ENCODE data around the gene TMEM151B. TPM values are rescaled to one million over a fixed set of nuclear protein-coding genes. Genes with fewer than 3 reads are reported as not detected.

TMEM151B gene
- total RNA-seq, 2 donors from 2014 or later, result 0.22 to 0.51 TPM

DNA sequence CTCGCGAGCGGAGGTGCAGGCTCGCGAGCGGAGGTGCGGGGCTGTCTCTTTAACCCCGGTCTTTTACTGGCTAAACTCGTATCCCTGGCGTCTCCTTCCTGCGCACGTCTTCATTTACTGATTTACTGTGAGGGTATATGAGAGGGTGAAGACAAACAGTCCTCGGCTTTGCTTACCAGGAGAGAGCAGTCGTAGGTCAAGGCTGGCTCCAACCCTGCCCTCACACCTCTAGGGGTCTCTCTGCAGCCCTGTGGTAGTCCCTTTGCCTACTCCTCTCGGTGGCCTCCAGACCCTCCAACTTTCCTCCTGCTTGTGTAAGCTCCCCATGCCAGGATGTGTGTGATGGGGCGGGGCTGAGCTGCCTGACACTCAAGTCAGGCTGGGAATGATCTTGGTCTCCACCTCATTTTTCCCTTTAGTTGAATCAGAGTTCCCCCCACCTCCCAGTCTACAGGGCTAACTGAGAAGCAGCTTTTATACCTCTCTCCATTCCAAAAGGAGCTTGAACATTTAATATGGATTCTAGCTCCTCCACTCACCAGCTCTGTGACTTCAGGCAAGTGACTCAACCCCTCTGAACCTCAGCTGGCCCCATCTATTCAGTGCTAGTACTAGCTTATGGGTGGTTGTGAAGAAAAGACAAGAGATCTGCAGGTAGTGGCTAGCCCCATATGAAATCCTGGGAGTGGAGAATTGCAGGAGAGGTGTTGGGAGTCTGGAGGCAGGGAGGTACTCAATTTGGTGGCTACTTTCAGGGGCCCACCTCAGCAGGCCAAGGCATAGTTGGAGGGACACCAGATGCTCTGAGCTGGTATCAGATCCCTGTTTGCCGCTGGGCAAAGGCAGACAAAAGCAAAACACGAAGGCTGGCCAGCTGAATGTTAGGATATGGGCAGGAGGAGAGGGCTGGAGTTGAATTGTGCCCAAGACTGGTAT lies 46.0 kb upstream of the TMEM151B start:
- H3K9me3 Mint-ChIP-seq, result no peaks in the 10 kb centered on the region
- DNase-seq, result no peak
- TF ChIP-seq, protein P1, sequence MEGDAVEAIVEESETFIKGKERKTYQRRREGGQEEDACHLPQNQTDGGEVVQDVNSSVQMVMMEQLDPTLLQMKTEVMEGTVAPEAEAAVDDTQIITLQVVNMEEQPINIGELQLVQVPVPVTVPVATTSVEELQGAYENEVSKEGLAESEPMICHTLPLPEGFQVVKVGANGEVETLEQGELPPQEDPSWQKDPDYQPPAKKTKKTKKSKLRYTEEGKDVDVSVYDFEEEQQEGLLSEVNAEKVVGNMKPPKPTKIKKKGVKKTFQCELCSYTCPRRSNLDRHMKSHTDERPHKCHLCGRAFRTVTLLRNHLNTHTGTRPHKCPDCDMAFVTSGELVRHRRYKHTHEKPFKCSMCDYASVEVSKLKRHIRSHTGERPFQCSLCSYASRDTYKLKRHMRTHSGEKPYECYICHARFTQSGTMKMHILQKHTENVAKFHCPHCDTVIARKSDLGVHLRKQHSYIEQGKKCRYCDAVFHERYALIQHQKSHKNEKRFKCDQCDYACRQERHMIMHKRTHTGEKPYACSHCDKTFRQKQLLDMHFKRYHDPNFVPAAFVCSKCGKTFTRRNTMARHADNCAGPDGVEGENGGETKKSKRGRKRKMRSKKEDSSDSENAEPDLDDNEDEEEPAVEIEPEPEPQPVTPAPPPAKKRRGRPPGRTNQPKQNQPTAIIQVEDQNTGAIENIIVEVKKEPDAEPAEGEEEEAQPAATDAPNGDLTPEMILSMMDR (conservative IDR thresholded peaks at IDR 0.05), result peak; percentile 24
- no peaks in the 10 kb centered on the region for H3K27me3 ChIP-seq (ENCODE audit: control insufficient read depth, insufficient read depth, low read length, poor library complexity, severe bottlenecking)
- H3K9ac ChIP-seq (ENCODE audit: extremely low read depth, low read length, poor library complexity, severe bottlenecking), result peak overlapping the region; percentile 34
- peaks cover 10% of the 10 kb centered on the region for H3K4me1 ChIP-seq (ENCODE audit: control insufficient read depth, insufficient read depth, low read length)
- H3K4me1 Mint-ChIP-seq, result peaks cover 40% of the 10 kb centered on the region
- H3K27me3 Mint-ChIP-seq (ENCODE audit: insufficient read depth), result no peaks in the 10 kb centered on the region
- no peaks in the 10 kb centered on the region for H3K36me3 ChIP-seq (ENCODE audit: control insufficient read depth, insufficient read depth, low read length)
- H3K27ac Mint-ChIP-seq, result peak overlapping the region; percentile 56
- H3K36me3 Mint-ChIP-seq (ENCODE audit: low read depth), result peaks cover 10% of the 10 kb centered on the region
- H3K4me3 ChIP-seq (ENCODE audit: low read length), result peak overlapping the region; percentile 87
- 8 to 33% methylated on average over 6 to 18 of the region's 18 CpGs for WGBS, 2 experiments (ENCODE audit: insufficient coverage in 1 of 2, insufficient read length in 1 of 2)
- no peak overlapping the region for H3K27ac ChIP-seq (ENCODE audit: low read depth, low read length)
- H3K9me3 ChIP-seq (ENCODE audit: control insufficient read depth, low read length), result no peaks in the 10 kb centered on the region
- H3K4me3 Mint-ChIP-seq, result peak overlapping the region; percentile 76

DNA sequence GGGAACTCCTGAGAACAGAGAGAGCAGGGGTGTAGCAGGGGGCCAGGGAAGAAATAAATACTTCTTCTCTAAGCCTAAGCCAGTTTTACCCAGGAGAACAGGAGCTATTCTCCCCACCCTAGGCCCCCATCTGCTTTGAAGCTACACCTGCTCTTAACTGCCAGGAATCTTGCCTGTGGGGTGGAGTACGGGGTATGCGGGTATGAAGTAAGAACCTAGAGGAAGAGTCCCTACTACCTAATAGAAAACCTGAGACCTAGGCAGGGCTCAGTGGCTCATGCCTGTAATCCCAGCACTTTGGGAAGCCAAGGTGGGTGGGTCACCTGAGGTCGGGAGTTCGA lies 45.3 kb upstream of the TMEM151B start:
- no peak overlapping the region for H3K9ac ChIP-seq (ENCODE audit: extremely low read depth, low read length, poor library complexity, severe bottlenecking)
- DNase-seq, result no peak
- H3K27ac Mint-ChIP-seq, result no peak overlapping the region
- H3K27ac ChIP-seq (ENCODE audit: low read depth, low read length), result no peak overlapping the region
- H3K9me3 Mint-ChIP-seq, result no peaks in the 10 kb centered on the region
- peak overlapping the region; percentile 76 for H3K4me3 Mint-ChIP-seq
- TF ChIP-seq, protein P1 (conservative IDR thresholded peaks at IDR 0.05), result no peak
- H3K27me3 ChIP-seq (ENCODE audit: control insufficient read depth, insufficient read depth, low read length, poor library complexity, severe bottlenecking), result no peaks in the 10 kb centered on the region
- no peaks in the 10 kb centered on the region for H3K9me3 ChIP-seq (ENCODE audit: control insufficient read depth, low read length)
- H3K36me3 Mint-ChIP-seq (ENCODE audit: low read depth), result peaks cover 15% of the 10 kb centered on the region
- H3K27me3 Mint-ChIP-seq (ENCODE audit: insufficient read depth), result no peaks in the 10 kb centered on the region
- H3K4me3 ChIP-seq (ENCODE audit: low read length), result peak overlapping the region; percentile 87
- no peaks in the 10 kb centered on the region for H3K36me3 ChIP-seq (ENCODE audit: control insufficient read depth, insufficient read depth, low read length)
- peaks cover 10% of the 10 kb centered on the region for H3K4me1 ChIP-seq (ENCODE audit: control insufficient read depth, insufficient read depth, low read length)
- peaks cover 40% of the 10 kb centered on the region for H3K4me1 Mint-ChIP-seq
- 94% methylated on average over 4 of the region's 4 CpGs; no CpG with 5 or more reads in 1 of the 2 experiments for WGBS, 2 experiments (ENCODE audit: insufficient coverage in 1 of 2, insufficient read length in 1 of 2)

DNA sequence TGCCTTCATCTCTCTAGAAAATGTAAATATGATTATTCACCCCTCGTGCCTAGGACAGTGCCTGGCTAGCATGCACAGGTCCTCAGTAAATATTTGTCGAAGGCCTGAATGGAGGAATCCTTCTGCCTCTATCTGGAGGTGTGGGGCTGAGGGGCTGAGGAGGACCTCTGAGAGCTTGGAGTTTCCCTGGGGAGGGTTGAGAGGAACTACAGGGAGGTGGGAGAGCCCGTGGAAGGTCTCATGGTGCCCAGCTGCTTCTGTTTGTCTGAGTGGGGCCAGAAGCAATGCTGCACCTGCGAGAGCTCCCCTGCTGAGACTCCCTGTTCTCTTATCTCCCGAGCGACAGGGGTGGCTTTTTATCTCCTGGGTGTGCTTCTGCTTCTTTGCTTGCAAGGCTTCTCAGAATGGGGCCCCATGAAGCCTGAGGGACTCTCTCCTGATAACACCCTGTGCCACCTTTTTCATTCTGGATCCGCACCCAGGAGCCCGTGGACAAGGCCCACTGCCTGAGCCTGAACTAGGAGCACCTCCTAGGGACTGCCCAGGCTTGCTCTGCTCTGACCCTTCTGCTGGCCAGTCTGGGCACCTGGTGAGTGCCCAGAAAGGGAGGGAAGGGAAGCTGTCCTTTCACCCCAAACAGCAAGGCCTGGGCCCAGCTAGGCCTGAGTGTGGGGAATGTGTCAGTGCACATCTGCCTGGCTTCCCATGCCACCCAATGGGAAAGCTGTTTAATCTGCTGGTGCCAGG lies 44.5 kb upstream of the TMEM151B start:
- Mint-ChIP-seq H3K4me3 (peak overlapping the region; percentile 76), H3K27ac (no peak overlapping the region), H3K36me3 (ENCODE audit: low read depth) (peaks cover 19% of the 10 kb centered on the region), H3K9me3 (no peaks in the 10 kb centered on the region), H3K4me1 (peaks cover 40% of the 10 kb centered on the region), H3K27me3 (ENCODE audit: insufficient read depth) (no peaks in the 10 kb centered on the region)
- H3K4me3 ChIP-seq (ENCODE audit: low read length), result no peak overlapping the region
- no peak overlapping the region for H3K9ac ChIP-seq (ENCODE audit: extremely low read depth, low read length, poor library complexity, severe bottlenecking)
- 75 to 79% methylated on average over 5 to 8 of the region's 8 CpGs for WGBS, 2 experiments (ENCODE audit: insufficient coverage in 1 of 2, insufficient read length in 1 of 2)
- TF ChIP-seq, protein P1 (conservative IDR thresholded peaks at IDR 0.05), result no peak
- no peaks in the 10 kb centered on the region for H3K27me3 ChIP-seq (ENCODE audit: control insufficient read depth, insufficient read depth, low read length, poor library complexity, severe bottlenecking)
- peaks cover 1% of the 10 kb centered on the region for H3K36me3 ChIP-seq (ENCODE audit: control insufficient read depth, insufficient read depth, low read length)
- no peaks in the 10 kb centered on the region for H3K9me3 ChIP-seq (ENCODE audit: control insufficient read depth, low read length)
- DNase-seq, result peak; percentile 49
- no peak overlapping the region for H3K27ac ChIP-seq (ENCODE audit: low read depth, low read length)
- peaks cover 14% of the 10 kb centered on the region for H3K4me1 ChIP-seq (ENCODE audit: control insufficient read depth, insufficient read depth, low read length)
